ENCODE results near the gene GMEB2.

GRCh38 chr20:63622096-63622495 is 4.8 kb downstream of the GMEB2 start:
- no peak for TF ChIP-seq EZH2phosphoT487 (IDR thresholded peaks at IDR 0.05; ENCODE audit: low read length)
- TF ChIP-seq CTCF (IDR thresholded peaks at IDR 0.05; ENCODE audit: low read length) = no peak
- no peak for TF ChIP-seq EZH2 (optimal IDR thresholded peaks at IDR 0.05; ENCODE audit: low read depth, low read length)
